ENCODE data around the gene BAIAP3. TPM values are rescaled to one million over a fixed set of nuclear protein-coding genes. Genes with fewer than 3 reads are reported as not detected.

Gene BAIAP3
- total and polyA plus RNA-seq, 2 of the 8 experiments (the other 6 are each of a cell fraction or from before 2014, with no cell fraction given): 2.9 to 6.8 TPM

DNA sequence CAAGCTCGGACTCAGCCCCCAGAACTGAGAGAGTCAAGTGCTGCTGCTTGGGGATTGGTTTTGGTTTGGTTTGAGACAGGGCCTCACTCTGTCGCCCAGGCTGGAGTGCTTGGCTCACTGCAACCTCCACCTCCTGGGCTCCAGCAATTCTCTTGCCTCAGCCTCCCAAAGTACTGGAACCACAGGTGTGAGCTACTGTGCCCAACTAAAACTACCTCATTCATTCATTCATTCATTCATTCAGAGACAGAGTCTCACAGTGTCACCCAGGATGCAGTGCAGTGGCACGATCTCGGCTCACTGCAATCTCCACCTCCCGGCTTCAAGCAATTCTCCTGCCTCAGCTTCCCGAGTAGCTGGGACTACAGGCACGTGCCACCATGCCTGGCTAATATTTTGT, 56.3 kb downstream of the BAIAP3 start:
- H3K9ac ChIP-seq (replicated peaks in 1 of 4; ENCODE audit: extremely low read depth in 1 of 4, low read depth in 3 of 4, low read length in 3 of 4): no peak overlapping the region
- H3K27me3 ChIP-seq (replicated peaks in 1 of 4; ENCODE audit: control insufficient read depth in 3 of 4, extremely low read depth in 1 of 4, insufficient read depth in 3 of 4, low read length in 3 of 4): no peaks in the 10 kb centered on the region
- no peak overlapping the region for H4K5ac ChIP-seq (ENCODE audit: insufficient read length, low read depth, low read length)
- WGBS, 2 experiments (ENCODE audit: extremely low coverage in 1 of 2, insufficient coverage in 1 of 2, insufficient read length in 1 of 2, insufficient replicate concordance in 2 of 2, low coverage in 1 of 2, low lambda C conversion rate in 2 of 2, missing lambda C conversion rate in 1 of 2): 93% methylated on average over 7 of the region's 7 CpGs; no CpG with 5 or more reads in 1 of the 2 experiments
- H3K4me2 ChIP-seq (ENCODE audit: insufficient read depth in 1 of 2, low read depth in 2 of 2, low read length in 2 of 2): no peak overlapping the region
- H2BK15ac ChIP-seq (ENCODE audit: low read length): no peak overlapping the region
- no peak overlapping the region for H3K4ac ChIP-seq (replicated peaks; ENCODE audit: insufficient read length, low read depth, low read length)
- peaks cover 3 to 9% (median 4%) of the 10 kb centered on the region in 4 experiments; a peak in 5 of 8 replicates for H3K36me3 ChIP-seq (ENCODE audit: control insufficient read depth in 2 of 4, insufficient read depth in 4 of 4, low read length in 3 of 4)
- peaks cover 0 to 5% of the 10 kb centered on the region in 2 experiments for H4K20me1 ChIP-seq (replicated peaks in 1 of 2; ENCODE audit: control insufficient read depth in 1 of 2, insufficient read depth in 2 of 2, low read length in 2 of 2)
- no peak overlapping the region for H2AK5ac ChIP-seq (ENCODE audit: low read depth, low read length)
- no peak overlapping the region for H2AFZ ChIP-seq (ENCODE audit: low read length)
- H2BK12ac ChIP-seq (ENCODE audit: low read depth, low read length): no peak overlapping the region
- no peak overlapping the region for H3K14ac ChIP-seq (ENCODE audit: insufficient read length)
- no peaks in the 10 kb centered on the region for H3K23me2 ChIP-seq (ENCODE audit: low read depth, low read length)
- no peak overlapping the region for H2BK120ac ChIP-seq (replicated peaks; ENCODE audit: low read depth, low read length)
- ChIA-PET CTCF (ENCODE audit: partially characterized antibody) (interaction anchor here (0.9 to 1.4 kb wide), 2 partner anchors 14 to 26 kb away, joined by 3 read pairs; no protein-coding TSS in a partner anchor), POLR2A (ENCODE audit: partially characterized antibody) (interaction anchor here (1.1 to 1.5 kb wide), 2 partner anchors 10 to 31 kb away, joined by 3 read pairs; partner anchors contain the start of gene UQCC4)
- no peak overlapping the region for H4K91ac ChIP-seq (replicated peaks; ENCODE audit: insufficient read length, low read length)
- H3K27ac ChIP-seq (ENCODE audit: low read depth, low read length): no peak overlapping the region
- no peak for FAIRE-seq
- H2BK20ac ChIP-seq (ENCODE audit: low read length): no peak overlapping the region
- no peak for DNase-seq (ENCODE audit: low read depth in 1 of 2, low spot score in 2 of 2)
- H3K4me1 ChIP-seq (replicated peaks in 1 of 4; ENCODE audit: control insufficient read depth in 3 of 4, insufficient read depth in 4 of 4, low read length in 3 of 4): no peaks in the 10 kb centered on the region
- H3K9me3 ChIP-seq (ENCODE audit: insufficient read depth in 2 of 2, low read depth in 1 of 2, low read length in 1 of 2): no peaks in the 10 kb centered on the region
- H3K79me1 ChIP-seq (ENCODE audit: low read depth, low read length): no peaks in the 10 kb centered on the region
- H3K23ac ChIP-seq (ENCODE audit: insufficient read length): no peak overlapping the region
- no peaks in the 10 kb centered on the region for H3K79me2 ChIP-seq (ENCODE audit: control insufficient read depth in 1 of 2, insufficient read depth in 2 of 2, low read length in 2 of 2)
- no peak overlapping the region for H4K8ac ChIP-seq (ENCODE audit: extremely low read depth, insufficient read depth, low read length)
- no peak overlapping the region for H3K56ac ChIP-seq (replicated peaks; ENCODE audit: insufficient read length, low read depth, low read length)
- H2BK5ac ChIP-seq (ENCODE audit: low read depth, low read length): no peak overlapping the region
- no peak overlapping the region for H3K18ac ChIP-seq (ENCODE audit: extremely low read depth, low read length)
- H3K4me3 ChIP-seq (ENCODE audit: extremely low read depth in 1 of 4, insufficient read depth in 2 of 4, low read depth in 3 of 4, low read length in 4 of 4): no peak overlapping the region
- TF ChIP-seq CHD1 (IDR thresholded peaks at IDR 0.05; ENCODE audit: low read depth, low read length) (no peak), BCL11A (IDR thresholded peaks at IDR 0.05; ENCODE audit: low read depth in 2 of 2, low read length in 2 of 2) (no peak), ZNF274 (IDR thresholded peaks at IDR 0.05; ENCODE audit: borderline replicate concordance, extremely low read depth, low read length) (no peak), RBBP5 (IDR thresholded peaks at IDR 0.05; ENCODE audit: borderline replicate concordance, low read depth, low read length) (no peak), TBP (IDR thresholded peaks at IDR 0.05; ENCODE audit: low read depth, low read length) (no peak), HDAC6 (IDR thresholded peaks at IDR 0.05; ENCODE audit: low read depth, low read length) (no peak), SRF (IDR thresholded peaks at IDR 0.05; ENCODE audit: low read depth, low read length) (no peak), SUZ12 (IDR thresholded peaks at IDR 0.05; ENCODE audit: low read length) (no peak), SIX5 (IDR thresholded peaks at IDR 0.05; ENCODE audit: low read depth, low read length) (no peak), SIRT6 (IDR thresholded peaks at IDR 0.05; ENCODE audit: low read length) (no peak), EGR1 (IDR thresholded peaks at IDR 0.05; ENCODE audit: borderline replicate concordance, low read depth, low read length) (no peak), KDM4A (IDR thresholded peaks at IDR 0.05; ENCODE audit: low read depth, low read length, severe bottlenecking) (no peak)
- TF ChIP-seq, protein P1, sequence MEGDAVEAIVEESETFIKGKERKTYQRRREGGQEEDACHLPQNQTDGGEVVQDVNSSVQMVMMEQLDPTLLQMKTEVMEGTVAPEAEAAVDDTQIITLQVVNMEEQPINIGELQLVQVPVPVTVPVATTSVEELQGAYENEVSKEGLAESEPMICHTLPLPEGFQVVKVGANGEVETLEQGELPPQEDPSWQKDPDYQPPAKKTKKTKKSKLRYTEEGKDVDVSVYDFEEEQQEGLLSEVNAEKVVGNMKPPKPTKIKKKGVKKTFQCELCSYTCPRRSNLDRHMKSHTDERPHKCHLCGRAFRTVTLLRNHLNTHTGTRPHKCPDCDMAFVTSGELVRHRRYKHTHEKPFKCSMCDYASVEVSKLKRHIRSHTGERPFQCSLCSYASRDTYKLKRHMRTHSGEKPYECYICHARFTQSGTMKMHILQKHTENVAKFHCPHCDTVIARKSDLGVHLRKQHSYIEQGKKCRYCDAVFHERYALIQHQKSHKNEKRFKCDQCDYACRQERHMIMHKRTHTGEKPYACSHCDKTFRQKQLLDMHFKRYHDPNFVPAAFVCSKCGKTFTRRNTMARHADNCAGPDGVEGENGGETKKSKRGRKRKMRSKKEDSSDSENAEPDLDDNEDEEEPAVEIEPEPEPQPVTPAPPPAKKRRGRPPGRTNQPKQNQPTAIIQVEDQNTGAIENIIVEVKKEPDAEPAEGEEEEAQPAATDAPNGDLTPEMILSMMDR (IDR thresholded peaks at IDR 0.05; ENCODE audit: control extremely low read depth in 1 of 3, insufficient read depth in 1 of 3, low read depth in 1 of 3, low read length in 3 of 3): no peak
